Lower lobe of right lung (tissue), 2 donors: ENCODE data around the gene TAMALIN. TPM values are rescaled to one million over a fixed set of nuclear protein-coding genes. Genes with fewer than 3 reads are reported as not detected.

Source experiments
- ATAC-seq, 2 donors: fragments of 200-7000 bp; cut with Tn5 transposase; one replicate each; pipeline ENCODE4 v1.9.1; 2020 to 2022; ENCODE audit warnings: mild to moderate bottlenecking in 2 of 2, moderate library complexity in 2 of 2
- DNase-seq: peaks from one replicate; pipeline ENCODE4 v3.0.0-alpha.2; 2020
- H3K27ac ChIP-seq: fragments of 200-600 bp; one replicate; pipeline ENCODE4 v1.8.0; 2022
- H3K27me3 ChIP-seq: fragments of 200-600 bp; one replicate; pipeline ENCODE4 v1.8.0; 2022; ENCODE audit warnings: low read depth
- H3K36me3 ChIP-seq: fragments of 200-600 bp; one replicate; pipeline ENCODE4 v1.8.0; 2022; ENCODE audit warnings: mild to moderate bottlenecking
- H3K4me1 ChIP-seq: fragments of 200-600 bp; one replicate; pipeline ENCODE4 v1.8.0; 2022
- H3K4me3 ChIP-seq: fragments of 200-600 bp; one replicate; pipeline ENCODE4 v1.8.0; 2022; ENCODE audit warnings: mild to moderate bottlenecking
- H3K9me3 ChIP-seq: fragments of 200-600 bp; one replicate; pipeline ENCODE4 v1.8.0; 2022
- intact Hi-C: fragments of 100-400 bp; cut with DNase I; formaldehyde crosslinking; loops from one replicate; pipeline ENCODE4 v1.11.0; 2022
- total RNA-seq: library from RNA; stranded (reverse); fragmentation: NEBNext Ultra II Directional; extraction: Animal tissue kit (Norgen Biotek cat#: 25700); gene quantifications from one replicate; pipeline ENCODE4 v1.2.1, GENCODE V29; 2021
- TF ChIP-seq, protein P1 (sequence below): fragments of 200-600 bp; IDR thresholded peaks from one replicate; pipeline ENCODE4 v1.8.0; 2022; ENCODE audit warnings: antibody characterized with exemption, mild to moderate bottlenecking
- donor health status: DM: no; HTN: yes; CAD: no; lungs with severe emphysema.

The TAMALIN gene
- total RNA-seq, 1 donor from 2014 or later: 85.5 TPM

DNA sequence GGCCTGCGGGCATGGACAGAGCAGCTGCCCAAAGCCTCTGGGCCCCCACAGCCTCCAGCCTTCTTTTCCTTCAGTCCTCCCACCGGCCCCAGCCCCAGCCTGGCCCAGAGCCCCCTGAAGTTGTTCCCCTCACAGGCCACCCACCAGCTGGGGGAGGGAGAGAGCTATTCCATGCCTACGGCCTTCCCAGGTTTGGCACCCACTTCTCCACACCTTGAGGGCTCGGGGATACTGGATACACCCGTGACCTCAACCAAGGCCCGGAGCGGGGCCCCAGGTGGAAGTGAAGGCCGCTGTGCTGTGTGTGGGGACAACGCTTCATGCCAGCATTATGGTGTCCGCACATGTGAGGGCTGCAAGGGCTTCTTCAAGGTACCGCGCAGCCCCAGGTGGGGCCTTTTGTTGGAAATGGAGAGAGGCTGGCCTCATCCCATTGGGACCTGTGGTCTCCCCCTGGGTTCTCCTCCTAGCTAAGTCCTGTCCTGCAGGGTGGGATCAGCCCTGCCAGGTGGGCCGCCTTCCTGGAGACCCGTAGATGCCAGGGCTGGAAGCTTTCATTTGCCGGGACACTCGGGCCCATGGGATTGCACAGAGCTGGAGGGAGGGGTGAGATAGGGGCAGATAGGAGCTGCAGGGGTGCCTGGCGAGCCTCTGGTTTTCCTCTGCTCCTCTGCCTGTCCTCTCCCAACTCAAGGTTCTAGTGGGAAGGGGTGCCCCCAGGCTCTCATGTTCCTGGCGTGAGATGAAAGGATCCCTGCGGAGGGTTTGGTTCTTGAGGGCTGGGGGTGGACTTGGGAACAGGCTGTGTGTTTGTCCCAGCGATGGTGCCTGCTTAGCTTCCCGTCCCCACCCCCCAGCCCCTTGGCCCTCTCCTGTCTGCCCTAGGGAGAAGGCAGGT lies 48.3 kb downstream of the TAMALIN start:
- TF ChIP-seq, protein P1, sequence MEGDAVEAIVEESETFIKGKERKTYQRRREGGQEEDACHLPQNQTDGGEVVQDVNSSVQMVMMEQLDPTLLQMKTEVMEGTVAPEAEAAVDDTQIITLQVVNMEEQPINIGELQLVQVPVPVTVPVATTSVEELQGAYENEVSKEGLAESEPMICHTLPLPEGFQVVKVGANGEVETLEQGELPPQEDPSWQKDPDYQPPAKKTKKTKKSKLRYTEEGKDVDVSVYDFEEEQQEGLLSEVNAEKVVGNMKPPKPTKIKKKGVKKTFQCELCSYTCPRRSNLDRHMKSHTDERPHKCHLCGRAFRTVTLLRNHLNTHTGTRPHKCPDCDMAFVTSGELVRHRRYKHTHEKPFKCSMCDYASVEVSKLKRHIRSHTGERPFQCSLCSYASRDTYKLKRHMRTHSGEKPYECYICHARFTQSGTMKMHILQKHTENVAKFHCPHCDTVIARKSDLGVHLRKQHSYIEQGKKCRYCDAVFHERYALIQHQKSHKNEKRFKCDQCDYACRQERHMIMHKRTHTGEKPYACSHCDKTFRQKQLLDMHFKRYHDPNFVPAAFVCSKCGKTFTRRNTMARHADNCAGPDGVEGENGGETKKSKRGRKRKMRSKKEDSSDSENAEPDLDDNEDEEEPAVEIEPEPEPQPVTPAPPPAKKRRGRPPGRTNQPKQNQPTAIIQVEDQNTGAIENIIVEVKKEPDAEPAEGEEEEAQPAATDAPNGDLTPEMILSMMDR: no peak
- Histone ChIP-seq H3K9me3 (no peaks in the 10 kb centered on the region), H3K4me1 (peaks cover 30% of the 10 kb centered on the region), H3K36me3 (peaks cover 57% of the 10 kb centered on the region), H3K27me3 (no peaks in the 10 kb centered on the region), H3K27ac (no peak overlapping the region), H3K4me3 (no peak overlapping the region)
- DNase-seq (no peak), ATAC-seq (no peak)
- intact Hi-C loops: no loop called here

DNA sequence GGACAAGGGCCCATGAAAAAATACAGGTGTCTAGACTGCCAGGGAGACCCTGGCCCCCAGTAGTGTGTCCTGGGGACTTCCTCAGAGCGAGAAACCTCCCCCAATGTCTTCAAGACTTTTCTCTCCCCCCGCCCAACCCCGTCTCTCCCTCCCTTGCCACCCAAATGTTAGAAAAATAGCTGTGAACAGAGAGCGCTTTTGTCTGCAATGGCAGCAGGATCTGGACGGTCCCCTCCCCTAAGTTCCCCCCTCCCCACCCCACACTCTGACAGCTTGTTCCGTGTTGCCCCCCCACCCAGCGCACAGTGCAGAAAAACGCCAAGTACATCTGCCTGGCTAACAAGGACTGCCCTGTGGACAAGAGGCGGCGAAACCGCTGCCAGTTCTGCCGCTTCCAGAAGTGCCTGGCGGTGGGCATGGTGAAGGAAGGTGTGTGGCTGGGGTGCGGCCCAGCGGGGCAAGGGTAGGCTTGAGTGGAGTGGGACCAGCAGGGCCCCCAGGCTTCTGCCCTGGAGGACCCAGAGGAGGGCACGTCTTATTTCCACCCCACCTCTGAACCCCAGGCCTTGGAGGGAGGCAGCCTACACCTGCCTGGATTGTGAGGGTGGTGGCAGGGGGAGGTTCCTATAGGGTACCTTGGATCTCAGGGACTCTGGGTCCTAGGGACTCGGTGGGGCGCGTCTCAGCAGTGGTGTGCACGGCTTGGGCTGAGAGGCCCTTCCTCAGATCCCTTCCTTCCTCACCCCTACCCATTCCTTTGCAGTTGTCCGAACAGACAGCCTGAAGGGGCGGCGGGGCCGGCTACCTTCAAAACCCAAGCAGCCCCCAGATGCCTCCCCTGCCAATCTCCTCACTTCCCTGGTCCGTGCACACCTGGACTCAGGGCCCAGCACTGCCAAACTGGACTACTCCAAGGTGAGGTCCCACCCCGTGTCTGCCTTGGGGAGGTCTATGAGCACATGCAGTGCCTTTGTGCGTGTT lies 49.3 kb downstream of the TAMALIN start:
- H3K4me3 ChIP-seq: no peak overlapping the region
- intact Hi-C loops: no loop called here
- H3K36me3 ChIP-seq: peaks cover 57% of the 10 kb centered on the region
- H3K9me3 ChIP-seq: no peaks in the 10 kb centered on the region
- ATAC-seq: no peak
- DNase-seq: no peak
- no peak overlapping the region for H3K27ac ChIP-seq
- peaks cover 23% of the 10 kb centered on the region for H3K4me1 ChIP-seq
- H3K27me3 ChIP-seq: no peaks in the 10 kb centered on the region
- TF ChIP-seq, protein P1: no peak

DNA sequence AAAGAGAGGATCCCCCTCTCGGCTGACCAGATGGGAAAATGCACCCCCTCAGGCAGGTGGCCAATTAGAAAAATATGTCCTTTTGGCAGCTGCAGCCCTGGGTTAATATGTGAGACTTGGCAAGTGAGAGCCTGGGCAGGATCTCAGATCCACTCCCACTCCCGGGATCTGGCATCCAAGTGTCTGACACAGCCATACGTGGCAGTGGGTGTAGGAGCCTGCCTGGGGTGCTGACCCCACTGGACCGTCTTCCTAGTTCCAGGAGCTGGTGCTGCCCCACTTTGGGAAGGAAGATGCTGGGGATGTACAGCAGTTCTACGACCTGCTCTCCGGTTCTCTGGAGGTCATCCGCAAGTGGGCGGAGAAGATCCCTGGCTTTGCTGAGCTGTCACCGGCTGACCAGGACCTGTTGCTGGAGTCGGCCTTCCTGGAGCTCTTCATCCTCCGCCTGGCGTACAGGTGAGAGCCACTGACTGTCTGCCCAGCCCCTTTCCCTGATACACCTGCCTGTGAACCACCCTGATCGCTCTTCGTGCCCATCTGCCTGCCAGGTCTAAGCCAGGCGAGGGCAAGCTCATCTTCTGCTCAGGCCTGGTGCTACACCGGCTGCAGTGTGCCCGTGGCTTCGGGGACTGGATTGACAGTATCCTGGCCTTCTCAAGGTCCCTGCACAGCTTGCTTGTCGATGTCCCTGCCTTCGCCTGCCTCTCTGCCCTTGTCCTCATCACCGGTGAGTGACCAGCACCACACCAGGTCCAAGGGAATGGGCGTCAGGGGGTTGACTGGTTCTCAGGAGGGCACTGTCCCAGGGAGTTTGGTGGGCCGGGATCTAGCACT lies 50.3 kb downstream of the TAMALIN start:
- peaks cover 23% of the 10 kb centered on the region for H3K4me1 ChIP-seq
- DNase-seq (no peak), ATAC-seq (no peak)
- no peak overlapping the region for H3K4me3 ChIP-seq
- H3K36me3 ChIP-seq: peaks cover 57% of the 10 kb centered on the region
- no peak overlapping the region for H3K27ac ChIP-seq
- no peaks in the 10 kb centered on the region for H3K9me3 ChIP-seq
- intact Hi-C loops: no loop called here
- TF ChIP-seq, protein P1: no peak
- H3K27me3 ChIP-seq: no peaks in the 10 kb centered on the region

DNA sequence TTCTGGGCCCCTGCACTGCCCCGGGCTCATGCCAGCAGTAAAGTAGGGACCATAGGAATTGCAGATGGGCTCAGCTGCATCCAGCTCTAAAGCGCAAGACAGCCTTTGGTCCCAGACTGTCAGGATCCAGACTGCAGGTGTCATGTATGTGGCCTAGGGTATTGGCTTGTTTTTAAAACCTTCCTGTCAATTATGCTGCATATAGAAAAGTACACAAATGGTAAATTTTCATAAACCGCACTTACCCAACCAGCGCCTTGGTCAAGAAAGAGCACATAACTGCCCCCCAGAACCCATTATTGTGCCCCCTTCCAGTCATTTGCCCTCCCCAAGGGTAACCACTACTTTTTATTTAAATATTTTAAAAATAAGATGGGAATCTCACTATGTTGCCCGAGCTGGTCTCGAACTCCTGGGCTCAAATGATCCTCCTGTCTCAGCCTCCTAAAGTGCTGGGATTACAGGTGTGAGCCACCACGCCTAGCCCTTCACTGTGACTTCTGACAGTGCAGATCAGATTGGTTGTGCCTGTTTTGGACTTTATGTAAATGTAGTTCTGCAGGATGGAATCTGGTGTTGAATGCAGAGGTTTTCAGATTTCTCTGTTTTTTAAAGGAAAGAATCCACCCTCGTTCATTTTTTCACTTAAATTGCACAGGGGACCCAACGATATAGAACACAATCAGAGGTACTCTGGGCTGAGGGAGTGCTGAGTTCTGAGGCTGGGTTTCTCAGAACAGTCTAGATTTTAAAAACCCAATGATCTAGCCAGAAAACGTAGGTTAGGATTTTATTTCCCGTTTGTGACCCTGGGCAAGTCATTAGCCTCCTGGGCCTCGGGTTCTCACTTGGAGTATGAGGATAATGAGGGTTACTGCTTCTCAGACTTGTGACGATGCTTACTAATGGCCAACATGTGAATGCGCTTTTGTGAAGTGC lies 51.2 kb downstream of the TAMALIN start:
- Histone ChIP-seq H3K36me3 (peaks cover 57% of the 10 kb centered on the region), H3K4me3 (no peak overlapping the region), H3K9me3 (no peaks in the 10 kb centered on the region), H3K27me3 (no peaks in the 10 kb centered on the region), H3K4me1 (peaks cover 16% of the 10 kb centered on the region), H3K27ac (no peak overlapping the region)
- intact Hi-C loops: no loop called here
- TF ChIP-seq, protein P1: no peak
- no peak for DNase-seq
- no peak for ATAC-seq
